Spinal cord (tissue), 10 donors: Measurements from ENCODE around the gene ENDOU. TPM values are rescaled to one million over a fixed set of nuclear protein-coding genes. Genes with fewer than 3 reads are reported as not detected.

ENCODE experiments used
- DNase-seq, 6 donors: peaks; one replicate each; pipeline versions ENCODE4 v3.0.0 to v3.0.0-alpha.2; 2013 to 2015; ENCODE audit warnings: low spot score in 6 of 6, low read depth in 4 of 6
- H3K27ac ChIP-seq: one replicate; pipeline ENCODE4 v1.5.1; 2013; ENCODE audit warnings: low read depth, low read length, control low read depth
- H3K27me3 ChIP-seq: one replicate; pipeline ENCODE4 v1.6.1; 2013; ENCODE audit warnings: low read length; ENCODE audit not compliant: control insufficient read depth, insufficient read depth
- H3K36me3 ChIP-seq: one replicate; pipeline ENCODE4 v1.6.1; 2013; ENCODE audit warnings: low read length; ENCODE audit not compliant: control insufficient read depth, insufficient read depth
- H3K4me1 ChIP-seq: one replicate; pipeline ENCODE4 v1.6.1; 2013; ENCODE audit warnings: low read length; ENCODE audit not compliant: control insufficient read depth, insufficient read depth
- H3K4me3 ChIP-seq: one replicate; pipeline ENCODE4 v1.5.1; 2013; ENCODE audit warnings: low read depth, low read length, control low read depth
- H3K9me3 ChIP-seq: one replicate; pipeline ENCODE4 v1.6.1; 2013; ENCODE audit warnings: low read length; ENCODE audit not compliant: control insufficient read depth, insufficient read depth
- WGBS: methylation state at CpG from one replicate; pipeline ENCODE4 v1.1.5; 2013; ENCODE audit warnings: missing lambda C conversion rate; ENCODE audit not compliant: insufficient coverage; 5-methylcytosine and 5-hydroxymethylcytosine counted together
- polyA plus RNA-seq, 2 donors: library from polyadenylated mRNA; unstranded; fragments of 120-200 nt; gene quantifications; one replicate each; pipeline ENCODE4 v1.2.1, GENCODE V29; 2013; ENCODE audit not compliant: insufficient read length in 2 of 2
- total RNA-seq, 2 donors: library from RNA; depleted of rRNA in 1 of 2; stranded (reverse); fragments of 120-200 nt in 1 of 2; fragments of >200 nt in 1 of 2; gene quantifications; one replicate each; pipeline versions ENCODE4 v1.2.3 to v1.2.4, GENCODE V29; 2013 to 2014
- donor health status: healthy.

ENDOU gene
- total and polyA plus RNA-seq, 4 donors = 0.32 to 0.50 (median 0.36) TPM

DNA sequence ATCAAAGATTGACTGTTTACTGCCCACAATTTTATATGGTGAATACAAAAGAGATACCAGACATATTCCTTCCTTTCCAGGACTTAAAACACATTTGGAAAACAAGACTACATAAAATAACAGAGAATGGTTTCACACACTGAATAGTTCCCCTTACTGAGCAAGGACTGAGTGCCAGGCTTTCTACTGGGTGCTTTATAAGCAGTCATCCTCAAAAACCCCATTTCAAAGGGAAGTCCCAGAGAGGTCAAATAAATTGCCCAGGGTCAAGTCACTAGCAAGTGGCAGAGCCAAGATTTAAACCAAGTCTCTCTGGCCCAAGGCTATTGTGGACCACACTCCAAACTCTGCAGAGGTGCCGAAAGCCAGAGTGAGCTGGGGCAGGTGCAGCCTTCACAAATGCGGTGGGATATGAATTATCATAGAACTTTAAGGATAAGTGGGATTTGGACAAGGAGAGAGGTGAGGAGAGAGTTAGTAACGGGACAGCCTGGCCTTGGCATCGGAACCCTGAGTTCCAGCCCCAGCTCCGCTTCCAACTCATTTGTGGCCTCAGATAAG, 10.4 kb downstream of the ENDOU start:
- no peak overlapping the region for H3K4me3 ChIP-seq
- peaks cover 33% of the 10 kb centered on the region for H3K4me1 ChIP-seq

DNA sequence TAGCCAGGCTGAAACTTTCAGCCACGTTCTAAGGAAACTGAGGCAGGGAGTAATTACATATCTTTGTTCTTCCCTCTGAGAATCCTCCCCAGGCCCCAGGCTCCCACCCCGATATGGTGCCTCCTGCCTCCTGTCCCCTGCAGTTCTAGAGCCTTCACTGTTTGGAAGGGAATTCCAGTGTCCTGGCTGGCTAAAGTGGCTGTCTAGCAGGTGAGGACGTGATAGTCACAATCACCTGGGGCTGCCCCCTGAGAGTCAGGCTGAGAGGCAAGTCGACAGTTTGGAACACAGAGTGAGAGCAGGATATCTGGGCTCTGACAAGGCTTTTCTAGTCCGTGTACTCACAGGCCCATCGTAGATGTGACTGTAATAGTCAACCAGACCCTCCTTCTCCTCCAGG, 13.1 kb downstream of the ENDOU start:
- DNase-seq = no peak
- Histone ChIP-seq H3K36me3 (no peaks in the 10 kb centered on the region), H3K27ac (no peak overlapping the region), H3K4me3 (no peak overlapping the region), H3K9me3 (no peaks in the 10 kb centered on the region), H3K27me3 (no peaks in the 10 kb centered on the region), H3K4me1 (peaks cover 22% of the 10 kb centered on the region)
- 85% methylated on average over 4 of the region's 6 CpGs for WGBS

More for the DNA sequence above, 10.4 kb downstream of the ENDOU start:
- no peaks in the 10 kb centered on the region for H3K9me3 ChIP-seq
- H3K36me3 ChIP-seq = no peaks in the 10 kb centered on the region
- DNase-seq = no peak
- WGBS = 43% methylated on average over 5 of the region's 5 CpGs
- H3K27me3 ChIP-seq = no peaks in the 10 kb centered on the region
- no peak overlapping the region for H3K27ac ChIP-seq

DNA sequence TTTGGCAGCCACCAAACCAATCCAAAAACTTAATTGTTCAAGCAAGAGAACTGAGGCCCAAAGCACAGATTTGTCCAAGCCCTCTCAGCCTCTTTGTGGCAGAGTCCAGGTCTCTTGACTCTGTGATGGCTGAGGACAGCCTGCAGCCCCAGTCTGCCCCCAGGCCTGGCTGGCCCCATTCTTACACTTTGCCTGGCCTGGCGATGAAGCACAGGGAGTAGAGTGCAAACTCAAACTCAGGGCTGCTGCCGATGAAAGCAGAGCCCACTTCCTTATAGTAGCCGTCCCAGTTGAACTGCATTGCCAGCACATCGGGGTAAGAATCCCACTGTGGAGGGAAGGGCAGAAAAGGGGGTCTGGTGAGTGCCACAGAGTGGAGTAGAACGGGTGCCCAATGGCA, 13.8 kb downstream of the ENDOU start:
- 85% methylated on average over 5 of the region's 5 CpGs for WGBS
- DNase-seq = no peak
- Histone ChIP-seq H3K27ac (no peak overlapping the region), H3K9me3 (no peaks in the 10 kb centered on the region), H3K27me3 (no peaks in the 10 kb centered on the region), H3K4me1 (peaks cover 16% of the 10 kb centered on the region), H3K36me3 (no peaks in the 10 kb centered on the region), H3K4me3 (no peak overlapping the region)

DNA sequence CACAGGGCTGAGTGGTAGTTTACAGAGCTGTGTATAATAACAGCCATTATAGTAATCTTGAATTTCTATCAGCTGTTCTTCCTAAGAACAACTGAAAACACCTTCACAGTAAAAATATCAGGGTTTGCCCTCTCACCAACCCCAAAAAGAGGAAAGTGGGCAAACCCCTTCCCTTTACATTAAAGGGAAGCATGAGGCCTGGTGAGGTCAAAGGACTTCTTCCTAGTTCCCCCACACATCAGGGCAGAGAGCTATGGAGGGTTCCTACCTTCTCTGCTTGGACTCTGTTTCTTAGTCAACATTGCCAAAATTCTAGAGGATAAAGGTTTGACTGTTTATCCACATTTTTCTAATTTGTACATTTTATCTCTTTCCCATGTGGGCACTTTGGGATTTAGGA, 15.0 kb downstream of the ENDOU start:
- Histone ChIP-seq H3K36me3 (no peaks in the 10 kb centered on the region), H3K4me1 (peaks cover 5% of the 10 kb centered on the region), H3K27me3 (no peaks in the 10 kb centered on the region), H3K4me3 (no peak overlapping the region), H3K27ac (no peak overlapping the region), H3K9me3 (no peaks in the 10 kb centered on the region)
- DNase-seq = no peak

DNA sequence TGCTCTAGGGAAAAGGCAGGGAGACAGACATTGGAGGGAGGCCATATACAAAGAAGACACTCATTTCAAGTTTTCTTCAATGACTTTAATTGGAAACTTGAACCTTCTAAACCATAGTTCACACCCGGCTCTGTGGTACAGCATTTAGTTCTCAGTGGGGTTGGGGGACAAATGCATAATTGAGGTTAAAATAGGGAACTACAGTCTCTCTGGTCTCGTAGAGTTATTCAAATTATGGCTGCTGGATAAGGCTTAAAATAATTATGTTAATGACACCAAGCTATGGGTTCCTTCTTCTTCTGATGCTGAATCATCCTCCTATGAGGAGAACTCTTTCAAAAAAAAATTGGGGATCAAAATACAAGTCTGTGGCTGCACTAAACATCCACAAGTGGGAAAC, 15.6 kb downstream of the ENDOU start:
- H3K4me3 ChIP-seq = no peak overlapping the region
- H3K4me1 ChIP-seq = peaks cover 3% of the 10 kb centered on the region
- no peaks in the 10 kb centered on the region for H3K9me3 ChIP-seq
- H3K36me3 ChIP-seq = no peaks in the 10 kb centered on the region
- no peak for DNase-seq
- no peak overlapping the region for H3K27ac ChIP-seq
- WGBS = no CpG with 5 or more reads among the region's 2 CpGs
- H3K27me3 ChIP-seq = no peaks in the 10 kb centered on the region

DNA sequence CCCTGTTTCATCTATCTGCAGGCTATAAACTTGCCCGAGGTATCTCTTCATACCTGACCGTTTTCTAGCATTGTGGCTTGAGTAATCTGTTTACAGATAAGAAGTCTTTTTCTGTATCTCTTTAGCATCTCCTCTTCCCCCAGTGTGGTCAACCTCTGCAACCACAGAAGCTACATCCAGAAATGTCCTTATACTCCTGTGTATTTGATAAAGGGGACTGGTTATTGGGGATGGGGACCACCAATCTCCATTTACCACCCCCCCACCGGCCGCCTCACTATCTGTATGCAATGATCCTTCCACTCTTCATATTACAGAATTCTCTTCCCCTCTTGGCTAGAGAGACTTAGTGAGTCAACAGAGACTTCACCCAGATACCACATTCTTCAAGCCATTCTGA, 16.1 kb downstream of the ENDOU start:
- Histone ChIP-seq H3K4me3 (no peak overlapping the region), H3K27ac (no peak overlapping the region), H3K36me3 (no peaks in the 10 kb centered on the region), H3K4me1 (peaks cover 7% of the 10 kb centered on the region), H3K27me3 (no peaks in the 10 kb centered on the region), H3K9me3 (no peaks in the 10 kb centered on the region)
- WGBS = no CpG with 5 or more reads among the region's 4 CpGs
- no peak for DNase-seq

DNA sequence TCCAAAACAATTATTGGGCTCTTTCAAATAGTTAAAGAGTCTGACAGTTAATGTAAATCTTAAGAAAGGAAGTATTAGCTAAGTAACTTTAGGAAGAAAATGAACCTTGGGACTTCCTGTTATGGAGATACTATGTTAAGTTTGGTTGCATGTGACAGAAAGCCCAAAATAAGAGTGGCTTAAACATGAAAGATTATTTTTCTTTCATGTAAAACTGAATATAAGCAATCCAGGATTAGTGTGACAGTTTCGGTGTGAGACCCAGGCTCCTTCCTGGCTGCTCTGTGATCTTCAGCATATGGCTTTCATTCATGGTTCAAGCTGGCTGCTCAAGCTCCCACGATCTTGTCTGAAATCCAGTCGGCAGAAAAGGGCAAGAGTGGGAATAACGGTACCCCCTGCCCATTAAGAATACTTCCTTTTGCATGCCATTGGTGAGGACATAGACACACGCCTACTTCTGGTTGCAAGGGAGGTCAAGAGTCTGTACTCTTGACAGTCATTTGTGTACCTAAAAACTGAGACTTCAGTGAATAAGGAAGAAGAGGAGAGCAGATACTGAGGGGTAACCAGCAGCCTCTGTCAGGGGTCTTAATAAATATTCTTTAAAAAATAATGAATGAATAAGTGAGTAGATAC, 17.3 kb downstream of the ENDOU start:
- peaks cover 8% of the 10 kb centered on the region for H3K4me1 ChIP-seq
- no peak for DNase-seq
- H3K9me3 ChIP-seq = no peaks in the 10 kb centered on the region
- no peaks in the 10 kb centered on the region for H3K27me3 ChIP-seq
- H3K36me3 ChIP-seq = no peaks in the 10 kb centered on the region
- 64% methylated on average over 4 of the region's 5 CpGs for WGBS
- no peak overlapping the region for H3K27ac ChIP-seq
- H3K4me3 ChIP-seq = no peak overlapping the region

DNA sequence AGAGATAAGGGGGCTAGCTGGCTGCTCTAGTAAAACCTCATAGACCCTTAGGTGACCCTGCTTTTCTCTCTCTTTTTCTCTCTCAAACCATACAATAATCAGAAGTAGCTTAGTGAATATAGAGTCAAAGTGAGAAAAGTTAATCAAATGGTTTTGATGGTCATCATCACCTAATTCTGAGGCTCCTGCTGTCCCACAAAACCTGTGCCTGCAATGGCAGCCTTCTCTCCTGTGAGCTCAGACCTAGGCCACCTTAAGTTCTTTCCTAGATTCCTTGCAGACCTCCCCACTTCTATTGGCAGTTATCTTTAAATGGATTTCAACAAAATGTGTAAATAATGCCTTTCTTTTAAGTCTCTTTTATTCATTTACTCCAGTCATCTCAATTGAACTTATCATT, 17.9 kb downstream of the ENDOU start:
- H3K27ac ChIP-seq = no peak overlapping the region
- no peak overlapping the region for H3K4me3 ChIP-seq
- DNase-seq = no peak
- peaks cover under 1% of the 10 kb centered on the region for H3K36me3 ChIP-seq
- H3K4me1 ChIP-seq = peaks cover 8% of the 10 kb centered on the region
- no peaks in the 10 kb centered on the region for H3K27me3 ChIP-seq
- H3K9me3 ChIP-seq = no peaks in the 10 kb centered on the region

DNA sequence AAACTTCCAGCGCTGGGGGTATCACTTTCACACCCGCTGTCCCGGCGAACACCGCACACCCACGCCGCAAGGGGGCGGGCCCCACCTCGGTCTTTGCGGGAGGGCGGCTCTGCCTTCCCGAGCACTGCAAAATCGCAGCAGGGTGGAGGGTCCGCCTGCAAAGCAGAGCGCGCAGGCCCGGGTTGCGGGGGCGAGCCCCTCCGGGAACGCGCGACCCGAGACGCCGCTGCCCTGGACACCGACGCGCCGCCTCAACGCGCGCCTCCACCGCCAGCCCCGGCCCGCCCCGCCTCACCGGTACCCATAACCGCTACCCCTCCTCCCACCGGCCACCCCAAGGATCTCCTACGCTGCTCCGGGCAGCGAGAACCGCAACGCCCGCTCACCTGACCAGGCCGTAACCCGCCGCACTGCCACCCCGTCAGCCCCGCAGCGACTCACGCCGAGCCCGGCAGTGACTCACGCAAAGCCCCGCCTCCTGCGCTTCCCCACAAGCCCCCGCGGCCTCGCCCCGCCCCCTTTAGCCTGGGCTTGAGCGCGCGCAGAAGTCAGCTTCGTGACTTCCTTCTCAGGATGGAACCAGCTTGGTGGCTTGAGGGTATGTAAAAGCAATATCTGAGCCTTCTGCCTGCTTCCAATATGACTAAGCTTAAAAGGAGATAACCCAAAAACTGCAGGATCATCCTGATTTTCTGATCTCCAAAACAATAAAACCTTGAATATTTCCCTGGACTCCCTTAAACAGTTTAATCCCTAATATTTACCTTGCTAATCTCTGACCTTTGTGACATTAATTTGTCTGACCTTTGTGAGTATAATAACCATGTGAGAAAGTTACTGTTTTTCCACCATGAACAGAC, 19.5 kb downstream of the ENDOU start, which contains the start of gene RPAP3:
Gene RPAP3, minus strand, starts transcription at position 465 of the 860 bp plus-strand sequence. CDS start 3,190 bp downstream, outside the sequence.
- 0% methylated on average over 66 of the region's 66 CpGs for WGBS
- peaks cover 8% of the 10 kb centered on the region for H3K4me1 ChIP-seq
- H3K9me3 ChIP-seq = no peaks in the 10 kb centered on the region
- peaks cover 4% of the 10 kb centered on the region for H3K36me3 ChIP-seq
- peak within 1 kb of the TSS; percentile 73 for H3K4me3 ChIP-seq
- H3K27me3 ChIP-seq = no peaks in the 10 kb centered on the region
- peak within 1 kb of the TSS; percentile 89 for H3K27ac ChIP-seq
- DNase-seq = peak; percentile 71 to 98 (median 90)

DNA sequence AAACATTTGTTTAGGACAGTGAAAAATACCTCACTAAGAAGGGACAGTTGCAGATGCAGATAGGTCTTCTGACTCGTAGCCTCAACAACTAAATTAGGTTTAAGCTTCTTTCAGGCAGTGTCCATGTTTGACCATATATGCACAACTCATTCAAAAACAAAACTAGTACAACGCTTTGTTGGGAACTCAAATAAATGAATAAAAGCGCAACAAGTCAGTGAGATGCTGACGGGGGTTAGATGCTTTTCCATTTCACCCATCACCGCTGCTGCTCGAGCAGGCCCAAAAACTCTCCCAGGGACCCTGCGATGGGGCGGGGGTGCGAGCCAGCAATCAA, 20.1 kb downstream of the ENDOU start:
- WGBS = 0% methylated on average over 5 of the region's 9 CpGs

More for the DNA sequence above, 20.1 kb downstream of the ENDOU start:
- no peak for DNase-seq
- Histone ChIP-seq H3K4me1 (peaks cover 8% of the 10 kb centered on the region), H3K27ac (no peak overlapping the region), H3K36me3 (peaks cover 4% of the 10 kb centered on the region), H3K4me3 (peak overlapping the region; percentile 73), H3K9me3 (no peaks in the 10 kb centered on the region), H3K27me3 (no peaks in the 10 kb centered on the region)
